ENCODE measurements around the gene SPSB2.
"Not testable (repeated sequence)": the region's sequence is repeated elsewhere in the genome, so short reads cannot be mapped to it uniquely, and the experiment has no call there.

Gene SPSB2

GRCh38 chr12:6909421-6910145 lies 36.5 kb upstream of the SPSB2 start:
- Histone ChIP-seq H3K4me1 (ENCODE audit: control insufficient read depth, low read depth, low read length) (peaks cover 2% of the 10 kb centered on the region), H3K79me2 (ENCODE audit: control insufficient read depth, insufficient read depth, low read length) (no peaks in the 10 kb centered on the region), H2AK5ac (ENCODE audit: low read length) (no peak overlapping the region), H3K79me1 (ENCODE audit: low read length) (no peaks in the 10 kb centered on the region), H3K23ac (ENCODE audit: low read length) (no peak overlapping the region), H3K9ac (ENCODE audit: low read length) (no peak overlapping the region), H3K4me2 (ENCODE audit: low read length) (no peak overlapping the region), H2BK120ac (ENCODE audit: low read depth, low read length) (no peak overlapping the region), H3K56ac (ENCODE audit: low read length) (no peak overlapping the region), H3K18ac (ENCODE audit: low read length) (no peak overlapping the region), H3K36me3 (ENCODE audit: control insufficient read depth, insufficient read depth, low read length) (no peaks in the 10 kb centered on the region), H4K8ac (ENCODE audit: low read depth, low read length) (no peak overlapping the region), H2BK15ac (replicated peaks; ENCODE audit: low read depth) (no peak overlapping the region), H3K27ac (ENCODE audit: low read depth, low read length) (no peak overlapping the region), H4K5ac (ENCODE audit: low read length) (no peak overlapping the region), H2BK5ac (ENCODE audit: low read length) (no peak overlapping the region), H3K27me3 (ENCODE audit: insufficient read depth, low read length, poor library complexity) (no peaks in the 10 kb centered on the region), H3K4ac (ENCODE audit: low read depth, low read length) (no peak overlapping the region), H3K4me3 (ENCODE audit: low read length) (no peak overlapping the region)
- WGBS (ENCODE audit: extremely low coverage, insufficient coverage, low lambda C conversion rate): no CpG with 5 or more reads among the region's 4 CpGs
- no peak for DNase-seq

GRCh38 chr12:6908141-6908540 lies 35.0 kb upstream of the SPSB2 start:
- WGBS (ENCODE audit: extremely low coverage, insufficient coverage, low lambda C conversion rate): no CpG with 5 or more reads among the region's 11 CpGs
- not testable (repeated sequence) for DNase-seq; H3K79me2 ChIP-seq (ENCODE audit: control insufficient read depth, insufficient read depth, low read length); H3K4me2 ChIP-seq (ENCODE audit: low read length); H3K4me3 ChIP-seq (ENCODE audit: low read length); H2BK120ac ChIP-seq (ENCODE audit: low read depth, low read length); H4K5ac ChIP-seq (ENCODE audit: low read length); H2AK5ac ChIP-seq (ENCODE audit: low read length); H3K23ac ChIP-seq (ENCODE audit: low read length); H3K56ac ChIP-seq (ENCODE audit: low read length); H3K4me1 ChIP-seq (ENCODE audit: control insufficient read depth, low read depth, low read length); H2BK5ac ChIP-seq (ENCODE audit: low read length); H3K79me1 ChIP-seq (ENCODE audit: low read length); H3K36me3 ChIP-seq (ENCODE audit: control insufficient read depth, insufficient read depth, low read length); H3K9ac ChIP-seq (ENCODE audit: low read length); H3K4ac ChIP-seq (ENCODE audit: low read depth, low read length); H2BK15ac ChIP-seq (replicated peaks; ENCODE audit: low read depth); H3K27me3 ChIP-seq (ENCODE audit: insufficient read depth, low read length, poor library complexity); H4K8ac ChIP-seq (ENCODE audit: low read depth, low read length); H3K27ac ChIP-seq (ENCODE audit: low read depth, low read length); H3K18ac ChIP-seq (ENCODE audit: low read length)

GRCh38 chr12:6905414-6906040 lies 32.4 kb upstream of the SPSB2 start:
- Histone ChIP-seq H3K4me1 (ENCODE audit: control insufficient read depth, low read depth, low read length) (peaks cover 2% of the 10 kb centered on the region), H3K79me2 (ENCODE audit: control insufficient read depth, insufficient read depth, low read length) (no peaks in the 10 kb centered on the region), H3K4me3 (ENCODE audit: low read length) (no peak overlapping the region), H3K4me2 (ENCODE audit: low read length) (peak overlapping the region; percentile 61), H2BK120ac (ENCODE audit: low read depth, low read length) (no peak overlapping the region), H3K9ac (ENCODE audit: low read length) (peak overlapping the region; percentile 69), H3K36me3 (ENCODE audit: control insufficient read depth, insufficient read depth, low read length) (no peaks in the 10 kb centered on the region), H3K23ac (ENCODE audit: low read length) (no peak overlapping the region), H3K4ac (ENCODE audit: low read depth, low read length) (no peak overlapping the region), H3K56ac (ENCODE audit: low read length) (peak overlapping the region; percentile 78), H3K27ac (ENCODE audit: low read depth, low read length) (no peak overlapping the region), H4K8ac (ENCODE audit: low read depth, low read length) (no peak overlapping the region), H3K79me1 (ENCODE audit: low read length) (no peaks in the 10 kb centered on the region), H3K27me3 (ENCODE audit: insufficient read depth, low read length, poor library complexity) (no peaks in the 10 kb centered on the region), H2BK15ac (replicated peaks; ENCODE audit: low read depth) (no peak overlapping the region), H3K18ac (ENCODE audit: low read length) (no peak overlapping the region), H2BK5ac (ENCODE audit: low read length) (no peak overlapping the region), H4K5ac (ENCODE audit: low read length) (no peak overlapping the region), H2AK5ac (ENCODE audit: low read length) (no peak overlapping the region)
- WGBS (ENCODE audit: extremely low coverage, insufficient coverage, low lambda C conversion rate): no CpG with 5 or more reads among the region's 5 CpGs
- no peak for DNase-seq

GRCh38 chr12:6904280-6905276 lies 31.5 kb upstream of the SPSB2 start, which contains the start of gene LRRC23:
Gene LRRC23, plus strand, starts transcription at chr12:6904822. Its CDS starts 812 bp downstream, at chr12:6905634.
- Histone ChIP-seq H3K56ac (ENCODE audit: low read length) (peak within 1 kb of the TSS; percentile 78), H3K9ac (ENCODE audit: low read length) (peak within 1 kb of the TSS; percentile 69), H2BK15ac (replicated peaks; ENCODE audit: low read depth) (peak within 1 kb of the TSS; percentile 4), H2AK5ac (ENCODE audit: low read length) (no peak within 1 kb of the TSS), H4K5ac (ENCODE audit: low read length) (no peak within 1 kb of the TSS), H3K27me3 (ENCODE audit: insufficient read depth, low read length, poor library complexity) (no peaks in the 10 kb centered on the region), H3K4ac (ENCODE audit: low read depth, low read length) (no peak within 1 kb of the TSS), H4K8ac (ENCODE audit: low read depth, low read length) (peak within 1 kb of the TSS; percentile 16), H3K36me3 (ENCODE audit: control insufficient read depth, insufficient read depth, low read length) (no peaks in the 10 kb centered on the region), H2BK120ac (ENCODE audit: low read depth, low read length) (no peak within 1 kb of the TSS), H3K4me2 (ENCODE audit: low read length) (peak within 1 kb of the TSS; percentile 61), H2BK5ac (ENCODE audit: low read length) (no peak within 1 kb of the TSS), H3K79me1 (ENCODE audit: low read length) (no peaks in the 10 kb centered on the region), H3K4me3 (ENCODE audit: low read length) (peak within 1 kb of the TSS; percentile 33), H3K79me2 (ENCODE audit: control insufficient read depth, insufficient read depth, low read length) (no peaks in the 10 kb centered on the region), H3K27ac (ENCODE audit: low read depth, low read length) (peak within 1 kb of the TSS; percentile 6), H3K4me1 (ENCODE audit: control insufficient read depth, low read depth, low read length) (peaks cover 2% of the 10 kb centered on the region), H3K18ac (ENCODE audit: low read length) (no peak within 1 kb of the TSS), H3K23ac (ENCODE audit: low read length) (no peak within 1 kb of the TSS)
- peak; percentile 100 for DNase-seq
- no CpG with 5 or more reads among the region's 34 CpGs for WGBS (ENCODE audit: extremely low coverage, insufficient coverage, low lambda C conversion rate)

GRCh38 chr12:6903722-6904121 lies 30.6 kb upstream of the SPSB2 start:
- Histone ChIP-seq H4K8ac (ENCODE audit: low read depth, low read length) (peak overlapping the region; percentile 16), H3K36me3 (ENCODE audit: control insufficient read depth, insufficient read depth, low read length) (no peaks in the 10 kb centered on the region), H3K56ac (ENCODE audit: low read length) (no peak overlapping the region), H3K27ac (ENCODE audit: low read depth, low read length) (no peak overlapping the region), H3K4me3 (ENCODE audit: low read length) (no peak overlapping the region), H3K4me1 (ENCODE audit: control insufficient read depth, low read depth, low read length) (peaks cover 2% of the 10 kb centered on the region), H3K18ac (ENCODE audit: low read length) (no peak overlapping the region), H3K79me2 (ENCODE audit: control insufficient read depth, insufficient read depth, low read length) (no peaks in the 10 kb centered on the region), H3K9ac (ENCODE audit: low read length) (no peak overlapping the region), H2AK5ac (ENCODE audit: low read length) (no peak overlapping the region), H2BK120ac (ENCODE audit: low read depth, low read length) (no peak overlapping the region), H2BK15ac (replicated peaks; ENCODE audit: low read depth) (no peak overlapping the region), H2BK5ac (ENCODE audit: low read length) (no peak overlapping the region), H3K23ac (ENCODE audit: low read length) (no peak overlapping the region), H3K27me3 (ENCODE audit: insufficient read depth, low read length, poor library complexity) (no peaks in the 10 kb centered on the region), H3K4me2 (ENCODE audit: low read length) (no peak overlapping the region), H3K4ac (ENCODE audit: low read depth, low read length) (no peak overlapping the region), H3K79me1 (ENCODE audit: low read length) (no peaks in the 10 kb centered on the region), H4K5ac (ENCODE audit: low read length) (no peak overlapping the region)
- DNase-seq: no peak
- WGBS (ENCODE audit: extremely low coverage, insufficient coverage, low lambda C conversion rate): no CpG with 5 or more reads among the region's 1 CpG

Data from mesendoderm (in vitro differentiated cells).